CD14-positive monocyte (primary cell): Measurements from ENCODE around the gene MST1R. TPM values are rescaled to one million over a fixed set of nuclear protein-coding genes. Genes with fewer than 3 reads are reported as not detected.

ENCODE experiments used
- DNase-seq, 3 donors: peaks; one replicate each; pipeline ENCODE4 v3.0.0-alpha.2; 2011 to 2022
- H2AFZ ChIP-seq: 2 replicates; pipeline ENCODE4 v1.6.0; 2012; ENCODE audit warnings: mild to moderate bottlenecking, low read depth, low read length, inconsistent platforms; ENCODE audit not compliant: insufficient read depth, poor library complexity, severe bottlenecking
- H3K27ac ChIP-seq, 2 donors: 1 replicate in 1 of 2; 2 replicates in 1 of 2; pipeline ENCODE4 v1.5.1; 2012 to 2013; ENCODE audit warnings: low read length in 2 of 2, control low read depth in 1 of 2, inconsistent platforms in 1 of 2, low read depth in 1 of 2, mild to moderate bottlenecking in 1 of 2
- H3K27me3 ChIP-seq, 2 donors: one replicate each; pipeline versions ENCODE4 v1.6.0 to v1.6.1; 2011 to 2013; ENCODE audit warnings: low read length in 2 of 2; ENCODE audit not compliant: control insufficient read depth in 2 of 2, insufficient read depth in 2 of 2
- H3K36me3 ChIP-seq, 2 donors: replicated peaks in 1 of 2; 1 replicate in 1 of 2; 2 replicates in 1 of 2; pipeline versions ENCODE4 v1.5.1 to v1.6.1; 2012 to 2013; ENCODE audit warnings: low read length in 2 of 2, control low read depth in 1 of 2, inconsistent platforms in 1 of 2, mild to moderate bottlenecking in 1 of 2; ENCODE audit not compliant: insufficient read depth in 2 of 2, control insufficient read depth in 1 of 2
- H3K4me1 ChIP-seq, 2 donors: 1 replicate in 1 of 2; 2 replicates in 1 of 2; pipeline versions ENCODE4 v1.5.1 to v1.6.1; 2012 to 2013; ENCODE audit warnings: low read length in 2 of 2, control low read depth in 1 of 2, inconsistent platforms in 1 of 2, mild to moderate bottlenecking in 1 of 2, moderate library complexity in 1 of 2; ENCODE audit not compliant: insufficient read depth in 2 of 2, control insufficient read depth in 1 of 2
- H3K4me2 ChIP-seq: replicated peaks from 2 replicates; pipeline ENCODE3; 2012; ENCODE audit warnings: low read length, moderate library complexity, mild to moderate bottlenecking; ENCODE audit not compliant: poor library complexity, severe bottlenecking; ENCODE audit errors: extremely low read depth
- H3K4me3 ChIP-seq, 3 experiments: fragments of 200-600 bp in 1 of 3; sonication (generic) in 1 of 3; replicated peaks in 1 of 3; 1 replicate in 2 of 3; 2 replicates in 1 of 3; pipeline ENCODE4 v1.5.1; 2011 to 2013; ENCODE audit warnings: low read length in 3 of 3, mild to moderate bottlenecking in 3 of 3, control low read depth in 2 of 3, low read depth in 2 of 3, inconsistent platforms in 1 of 3, moderate library complexity in 1 of 3
- H3K79me2 ChIP-seq: 2 replicates; pipeline ENCODE4 v1.6.0; 2012; ENCODE audit warnings: mild to moderate bottlenecking, control low read depth, inconsistent platforms, low read length, moderate library complexity; ENCODE audit not compliant: insufficient read depth
- H3K9ac ChIP-seq: 2 replicates; pipeline ENCODE4 v1.6.0; 2017; ENCODE audit warnings: low read length, mild to moderate bottlenecking; ENCODE audit not compliant: insufficient read depth, poor library complexity, severe bottlenecking
- H3K9me3 ChIP-seq, 2 donors: replicated peaks in 1 of 2; 1 replicate in 1 of 2; 2 replicates in 1 of 2; pipeline versions ENCODE4 v1.5.1 to v1.6.1; 2012 to 2013; ENCODE audit warnings: low read length in 2 of 2, control low read depth in 1 of 2; ENCODE audit not compliant: control insufficient read depth in 1 of 2, insufficient read depth in 1 of 2
- H4K20me1 ChIP-seq: 2 replicates; pipeline ENCODE4 v1.6.0; 2012; ENCODE audit warnings: mild to moderate bottlenecking, low read length, control low read depth, moderate library complexity; ENCODE audit not compliant: insufficient read depth
- H3K27ac Mint-ChIP-seq, 7 donors: one replicate each; pipeline ENCODE4 v1.8.0; 2020; ENCODE audit warnings: mild to moderate bottlenecking in 7 of 7, mixed read lengths in 7 of 7, moderate library complexity in 6 of 7, inconsistent platforms in 2 of 7
- H3K27me3 Mint-ChIP-seq, 3 donors: one replicate each; pipeline ENCODE4 v1.8.0; 2021 to 2022; ENCODE audit warnings: low read depth in 3 of 3, mild to moderate bottlenecking in 3 of 3, mixed read lengths in 3 of 3, moderate library complexity in 3 of 3, inconsistent platforms in 1 of 3
- H3K36me3 Mint-ChIP-seq, 2 donors: one replicate each; pipeline ENCODE4 v1.8.0; 2020; ENCODE audit warnings: mixed read lengths in 2 of 2, inconsistent platforms in 1 of 2, mild to moderate bottlenecking in 1 of 2
- H3K4me1 Mint-ChIP-seq: one replicate; pipeline ENCODE4 v1.8.0; 2020; ENCODE audit warnings: mild to moderate bottlenecking, mixed read lengths
- H3K4me3 Mint-ChIP-seq, 2 donors: one replicate each; pipeline ENCODE4 v1.8.0; 2020; ENCODE audit warnings: mild to moderate bottlenecking in 2 of 2, mixed read lengths in 2 of 2, moderate library complexity in 1 of 2
- H3K9me3 Mint-ChIP-seq, 7 donors: one replicate each; pipeline ENCODE4 v1.8.0; 2020 to 2022; ENCODE audit warnings: mixed read lengths in 7 of 7, mild to moderate bottlenecking in 6 of 7, moderate library complexity in 6 of 7, inconsistent platforms in 2 of 7
- CTCF ChIP-seq: fragments of 200-600 bp; IDR thresholded peaks from one replicate; pipeline ENCODE4 v1.8.0; 2022; ENCODE audit warnings: antibody characterized with exemption, mild to moderate bottlenecking
- WGBS: methylation state at CpG from one replicate; pipeline ENCODE4 v1.1.5; 2013; ENCODE audit warnings: missing lambda C conversion rate; ENCODE audit not compliant: insufficient coverage; 5-methylcytosine and 5-hydroxymethylcytosine counted together
- intact Hi-C, 2 donors: fragments of 100-400 bp; cut with micrococcal nuclease; formaldehyde crosslinking; loops; one replicate each; pipeline versions ENCODE4 v1.15.0 to v1.15.1; 2023
- polyA plus RNA-seq, 3 donors: library from polyadenylated mRNA; depleted of rRNA in 1 of 3; unstranded in 2 of 3; stranded (reverse) in 1 of 3; fragments of 300-500 nt in 2 of 3; fragments of >200 nt in 1 of 3; fragmentation: Illumina TruSeq in 2 of 3; gene quantifications; 1 replicate in 2 of 3; 2 replicates in 1 of 3; pipeline ENCODE4 v1.2.3, GENCODE V29; 2012 to 2021

Gene MST1R
- polyA plus RNA-seq, 3 donors: 0.25 TPM; not detected in 2

- H3K4me3 Mint-ChIP-seq: no peak overlapping the region
- no peak overlapping the region for H3K27ac Mint-ChIP-seq
- Histone ChIP-seq H3K4me1 (peaks cover 9 to 16% of the 10 kb centered on the region in 2 donors), H3K9me3 (no peaks in the 10 kb centered on the region), H4K20me1 (no peaks in the 10 kb centered on the region), H3K4me3 (no peak overlapping the region), H3K9ac (no peak overlapping the region), H3K4me2 (no peak overlapping the region), H2AFZ (no peak overlapping the region), H3K27me3 (peaks cover 9 to 26% of the 10 kb centered on the region in 2 donors), H3K79me2 (no peaks in the 10 kb centered on the region), H3K27ac (no peak overlapping the region), H3K36me3 (no peaks in the 10 kb centered on the region)
- 95% methylated on average over 8 of the region's 8 CpGs for WGBS
- peaks cover 19% of the 10 kb centered on the region for H3K4me1 Mint-ChIP-seq
- no peak for DNase-seq
- TF ChIP-seq CTCF: no peak
- intact Hi-C loops: no loop called here
- peaks cover 16 to 29% (median 24%) of the 10 kb centered on the region in 3 donors for H3K27me3 Mint-ChIP-seq
- H3K36me3 Mint-ChIP-seq: no peaks in the 10 kb centered on the region
- H3K9me3 Mint-ChIP-seq: peaks cover 0 to 1% (median 0%) of the 10 kb centered on the region in 7 donors
Observed at GRCh38 chr3:49873623-49874022, 30.1 kb downstream of the MST1R start.

GRCh38 chr3:49872801-49873281 is 30.8 kb downstream of the MST1R start:
- DNase-seq: peak in 2 of 3 donors; percentile 14 to 48
- intact Hi-C loops: no loop called here
- no peak overlapping the region for H3K9ac ChIP-seq

More at GRCh38 chr3:49872801-49873281, 30.8 kb downstream of the MST1R start:
- Mint-ChIP-seq H3K9me3 (peaks cover 0 to 7% (median 3%) of the 10 kb centered on the region in 7 donors), H3K4me3 (no peak overlapping the region), H3K4me1 (peaks cover 19% of the 10 kb centered on the region), H3K27ac (peak overlapping the region in 1 of 7 donors; percentile 68), H3K36me3 (no peaks in the 10 kb centered on the region), H3K27me3 (peaks cover 22 to 36% (median 31%) of the 10 kb centered on the region in 3 donors)
- Histone ChIP-seq H3K36me3 (no peaks in the 10 kb centered on the region), H3K4me1 (peaks cover 9 to 16% of the 10 kb centered on the region in 2 donors), H3K9me3 (no peaks in the 10 kb centered on the region), H3K4me3 (no peak overlapping the region), H3K4me2 (no peak overlapping the region), H3K79me2 (no peaks in the 10 kb centered on the region), H3K27me3 (peaks cover 14 to 34% of the 10 kb centered on the region in 2 donors), H2AFZ (no peak overlapping the region), H4K20me1 (no peaks in the 10 kb centered on the region), H3K27ac (no peak overlapping the region)
- WGBS: 27% methylated on average over 3 of the region's 4 CpGs
- no peak for TF ChIP-seq CTCF
